ENCODE measurements around the gene GSTA2. TPM values are rescaled to one million over a fixed set of nuclear protein-coding genes. Genes with fewer than 3 reads are reported as not detected.

GSTA2 gene
- total RNA-seq, 1 experiment from 2014 or later = not detected

- no peak for DNase-seq (ENCODE audit: low read depth, low spot score)
- no peak for ATAC-seq
- no peaks in the 10 kb centered on the region for H3K9me3 ChIP-seq (ENCODE audit: control insufficient read depth, insufficient read depth, low read depth, low read length)
- H3K36me3 ChIP-seq (ENCODE audit: control insufficient read depth, insufficient read depth, low read length) = no peaks in the 10 kb centered on the region
- intact Hi-C loops (cut with micrococcal nuclease; ENCODE audit: unreplicated experiment) (no loop called here), in situ Hi-C loops (cut with HindIII; ENCODE audit: low pct_unique_long_range_greater_than_20kb, low sequenced_read_pairs) (no loop called here)
- H3K4me3 ChIP-seq (ENCODE audit: low read depth in 2 of 2, low read length in 2 of 2) = no peak overlapping the region
- ChIA-PET POLR2A (no interaction called here), CTCF (no interaction called here)
- no peaks in the 10 kb centered on the region for H3K4me1 ChIP-seq (ENCODE audit: control insufficient read depth, insufficient read depth, low read length)
- peaks cover 2% of the 10 kb centered on the region; the same call in 1 of the 2 replicates for H3K27me3 ChIP-seq (ENCODE audit: control insufficient read depth, insufficient read depth, low read length)
- H3K27ac ChIP-seq (ENCODE audit: low read length) = no peak overlapping the region
- TF ChIP-seq CTCF (IDR thresholded peaks at IDR 0.05) (no peak), SIN3A (IDR thresholded peaks at IDR 0.05; ENCODE audit: borderline replicate concordance, insufficient read depth, low read depth, low read length) (no peak), TCF7L2 (IDR thresholded peaks at IDR 0.05; ENCODE audit: low read depth, low read length) (no peak), POLR2AphosphoS5 (IDR thresholded peaks at IDR 0.05; ENCODE audit: low read depth, low read length) (no peak)
- TF ChIP-seq, protein P1, sequence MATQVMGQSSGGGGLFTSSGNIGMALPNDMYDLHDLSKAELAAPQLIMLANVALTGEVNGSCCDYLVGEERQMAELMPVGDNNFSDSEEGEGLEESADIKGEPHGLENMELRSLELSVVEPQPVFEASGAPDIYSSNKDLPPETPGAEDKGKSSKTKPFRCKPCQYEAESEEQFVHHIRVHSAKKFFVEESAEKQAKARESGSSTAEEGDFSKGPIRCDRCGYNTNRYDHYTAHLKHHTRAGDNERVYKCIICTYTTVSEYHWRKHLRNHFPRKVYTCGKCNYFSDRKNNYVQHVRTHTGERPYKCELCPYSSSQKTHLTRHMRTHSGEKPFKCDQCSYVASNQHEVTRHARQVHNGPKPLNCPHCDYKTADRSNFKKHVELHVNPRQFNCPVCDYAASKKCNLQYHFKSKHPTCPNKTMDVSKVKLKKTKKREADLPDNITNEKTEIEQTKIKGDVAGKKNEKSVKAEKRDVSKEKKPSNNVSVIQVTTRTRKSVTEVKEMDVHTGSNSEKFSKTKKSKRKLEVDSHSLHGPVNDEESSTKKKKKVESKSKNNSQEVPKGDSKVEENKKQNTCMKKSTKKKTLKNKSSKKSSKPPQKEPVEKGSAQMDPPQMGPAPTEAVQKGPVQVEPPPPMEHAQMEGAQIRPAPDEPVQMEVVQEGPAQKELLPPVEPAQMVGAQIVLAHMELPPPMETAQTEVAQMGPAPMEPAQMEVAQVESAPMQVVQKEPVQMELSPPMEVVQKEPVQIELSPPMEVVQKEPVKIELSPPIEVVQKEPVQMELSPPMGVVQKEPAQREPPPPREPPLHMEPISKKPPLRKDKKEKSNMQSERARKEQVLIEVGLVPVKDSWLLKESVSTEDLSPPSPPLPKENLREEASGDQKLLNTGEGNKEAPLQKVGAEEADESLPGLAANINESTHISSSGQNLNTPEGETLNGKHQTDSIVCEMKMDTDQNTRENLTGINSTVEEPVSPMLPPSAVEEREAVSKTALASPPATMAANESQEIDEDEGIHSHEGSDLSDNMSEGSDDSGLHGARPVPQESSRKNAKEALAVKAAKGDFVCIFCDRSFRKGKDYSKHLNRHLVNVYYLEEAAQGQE (IDR thresholded peaks at IDR 0.05; ENCODE audit: insufficient read depth in 1 of 2, low read depth in 2 of 2, low read length in 1 of 2) = no peak
- no TSS peak for BruUV-seq (replicated peaks)
These were observed 39.5 kb upstream of the GSTA2 start for GRCh38 chr6:52802806-52803205.

- BruUV-seq (replicated peaks) = no TSS peak
These were observed 38.0 kb upstream of the GSTA2 start for GRCh38 chr6:52801188-52801841.

More at GRCh38 chr6:52801188-52801841, 38.0 kb upstream of the GSTA2 start:
- no peak overlapping the region for H3K27ac ChIP-seq (ENCODE audit: low read length)
- ChIA-PET POLR2A (no interaction called here), CTCF (no interaction called here)
- TF ChIP-seq SIN3A (IDR thresholded peaks at IDR 0.05; ENCODE audit: borderline replicate concordance, insufficient read depth, low read depth, low read length) = no peak
- TF ChIP-seq CTCF (IDR thresholded peaks at IDR 0.05) = no peak
- TF ChIP-seq TCF7L2 (IDR thresholded peaks at IDR 0.05; ENCODE audit: low read depth, low read length) = no peak
- TF ChIP-seq, protein P1 (IDR thresholded peaks at IDR 0.05; ENCODE audit: insufficient read depth in 1 of 2, low read depth in 2 of 2, low read length in 1 of 2) = no peak
- no peak for TF ChIP-seq POLR2AphosphoS5 (IDR thresholded peaks at IDR 0.05; ENCODE audit: low read depth, low read length)
- no peak for DNase-seq (ENCODE audit: low read depth, low spot score)
- H3K27me3 ChIP-seq (ENCODE audit: control insufficient read depth, insufficient read depth, low read length) = peaks cover 2% of the 10 kb centered on the region; the same call in 1 of the 2 replicates
- H3K9me3 ChIP-seq (ENCODE audit: control insufficient read depth, insufficient read depth, low read depth, low read length) = no peaks in the 10 kb centered on the region
- H3K4me1 ChIP-seq (ENCODE audit: control insufficient read depth, insufficient read depth, low read length) = no peaks in the 10 kb centered on the region
- intact Hi-C loops (cut with micrococcal nuclease; ENCODE audit: unreplicated experiment) (no loop called here), in situ Hi-C loops (cut with HindIII; ENCODE audit: low pct_unique_long_range_greater_than_20kb, low sequenced_read_pairs) (no loop called here)
- H3K36me3 ChIP-seq (ENCODE audit: control insufficient read depth, insufficient read depth, low read length) = no peaks in the 10 kb centered on the region
- H3K4me3 ChIP-seq (ENCODE audit: low read depth in 2 of 2, low read length in 2 of 2) = no peak overlapping the region
- ATAC-seq = no peak
